ENCODE measurements around the gene RNU1-3. TPM values are rescaled to one million over a fixed set of nuclear protein-coding genes. Genes with fewer than 3 reads are reported as not detected.
"Not testable (repeated sequence)": the region's sequence is repeated elsewhere in the genome, so short reads cannot be mapped to it uniquely, and the experiment has no call there.

Gene RNU1-3
- total RNA-seq, 5 donors from 2014 or later (not counting 1 experiment from before 2014, with no cell fraction given): 2,148 to 4,743 (median 3,650) TPM

DNA sequence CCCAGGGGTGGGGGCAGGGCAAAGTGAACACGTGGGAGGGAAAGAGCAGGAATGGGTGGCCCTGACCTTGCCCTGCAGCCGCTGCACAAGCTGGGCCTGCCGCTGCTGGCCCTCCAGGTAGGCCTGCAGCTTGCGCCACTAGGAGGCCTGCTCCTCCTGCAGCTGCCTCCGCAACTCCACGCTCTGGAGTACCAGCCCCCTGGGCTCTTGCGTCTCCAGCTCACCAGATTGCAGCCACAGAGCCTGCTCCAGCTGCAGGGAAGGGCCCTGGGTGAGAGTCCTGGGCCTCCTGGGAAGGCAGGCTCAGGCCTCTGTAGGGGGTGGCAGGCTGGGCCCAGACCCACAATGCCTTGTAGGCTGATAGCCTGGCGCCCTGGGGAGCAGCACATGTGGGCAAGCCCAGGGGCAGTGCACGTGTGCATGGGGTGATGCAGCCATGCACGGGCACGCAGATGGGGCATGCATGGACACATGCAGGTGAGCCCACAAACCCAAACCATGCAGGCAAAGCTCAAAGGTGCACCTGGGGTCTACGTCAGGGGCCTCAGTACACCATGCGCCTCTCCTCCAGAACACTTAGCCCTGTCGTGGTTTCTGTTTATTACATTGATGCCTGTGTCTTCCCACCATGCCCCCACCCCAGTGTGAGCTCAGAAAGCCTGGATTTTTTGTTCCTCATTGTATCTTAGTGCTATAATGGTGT, 9.6 kb downstream of the RNU1-3 start:
- H3K4me1 Mint-ChIP-seq; H3K9me3 Mint-ChIP-seq; H3K27me3 ChIP-seq (replicated peaks in 1 of 2; ENCODE audit: control insufficient read depth in 2 of 2, extremely low read depth in 1 of 2, insufficient read depth in 2 of 2, low read length in 1 of 2); H3K4me3 Mint-ChIP-seq; H3K4me3 ChIP-seq (ENCODE audit: control insufficient read depth in 1 of 2, extremely low read depth in 1 of 2, low read length in 1 of 2); ATAC-seq (replicated peaks in 1 of 4); H3K27ac Mint-ChIP-seq; H3K4me1 ChIP-seq (ENCODE audit: control insufficient read depth in 1 of 2, extremely low read depth in 1 of 2, insufficient read depth in 2 of 2, low read length in 2 of 2); H3K27me3 Mint-ChIP-seq; H3K36me3 ChIP-seq (ENCODE audit: control insufficient read depth in 2 of 2, extremely low read depth in 1 of 2, insufficient read depth in 1 of 2, low read length in 1 of 2); DNase-seq; H3K9me3 ChIP-seq; POLR2A ChIA-PET; H3K36me3 Mint-ChIP-seq; H3K27ac ChIP-seq (ENCODE audit: low read length); CTCF ChIA-PET: not testable (repeated sequence)
- WGBS (ENCODE audit: insufficient coverage): no CpG with 5 or more reads among the region's 14 CpGs

DNA sequence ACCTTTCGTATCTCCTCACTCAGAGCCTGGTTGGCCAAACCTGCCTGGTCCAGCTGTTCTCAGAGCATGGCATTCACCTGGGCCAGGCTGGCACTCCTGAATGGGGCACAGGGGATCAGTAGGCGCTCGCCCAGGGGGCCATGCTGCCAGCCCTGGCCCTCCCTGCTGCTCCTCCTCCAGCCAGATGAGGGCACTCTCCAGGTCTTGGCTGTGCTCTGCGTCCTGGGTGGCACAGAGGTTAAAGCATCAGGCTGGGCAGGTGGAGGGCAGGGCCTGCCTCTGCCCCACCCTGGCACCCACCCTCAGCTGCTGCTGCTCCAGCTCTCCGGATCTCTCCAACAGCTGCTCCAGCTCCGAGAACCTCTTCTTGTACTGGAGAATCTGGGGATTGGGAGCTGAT, 10.2 kb downstream of the RNU1-3 start:
- H3K36me3 ChIP-seq (ENCODE audit: control insufficient read depth in 2 of 2, extremely low read depth in 1 of 2, insufficient read depth in 1 of 2, low read length in 1 of 2); H3K9me3 Mint-ChIP-seq; H3K4me3 Mint-ChIP-seq; H3K4me3 ChIP-seq (ENCODE audit: control insufficient read depth in 1 of 2, extremely low read depth in 1 of 2, low read length in 1 of 2); H3K27ac ChIP-seq (ENCODE audit: low read length); H3K4me1 ChIP-seq (ENCODE audit: control insufficient read depth in 1 of 2, extremely low read depth in 1 of 2, insufficient read depth in 2 of 2, low read length in 2 of 2); H3K27ac Mint-ChIP-seq; H3K4me1 Mint-ChIP-seq; POLR2A ChIA-PET; DNase-seq; H3K36me3 Mint-ChIP-seq; H3K9me3 ChIP-seq; H3K27me3 ChIP-seq (replicated peaks in 1 of 2; ENCODE audit: control insufficient read depth in 2 of 2, extremely low read depth in 1 of 2, insufficient read depth in 2 of 2, low read length in 1 of 2); CTCF ChIA-PET; H3K27me3 Mint-ChIP-seq: not testable (repeated sequence)
- no CpG with 5 or more reads among the region's 6 CpGs for WGBS (ENCODE audit: insufficient coverage)
- peak in 2 of 4 experiments; percentile 68 to 72 for ATAC-seq (replicated peaks in 1 of 4)

DNA sequence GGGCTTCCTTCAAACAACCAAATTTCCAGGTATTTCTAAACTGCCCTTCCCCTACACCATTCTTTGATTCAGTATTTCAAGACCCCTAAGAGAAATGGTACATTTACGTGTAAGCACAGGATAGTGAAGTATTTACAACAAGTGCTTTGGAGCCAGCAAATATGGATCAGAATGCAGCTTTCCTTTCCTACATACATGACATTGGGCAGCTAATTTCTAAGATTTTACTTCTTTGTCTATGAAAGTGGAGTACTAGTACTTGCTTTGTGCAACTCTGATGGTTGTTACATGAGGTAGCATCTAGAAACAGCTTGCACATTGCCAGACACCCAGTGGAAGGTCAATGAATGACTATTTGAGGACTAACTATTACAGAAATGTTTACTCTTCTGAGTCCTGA, 15.2 kb downstream of the RNU1-3 start:
- H3K27me3 Mint-ChIP-seq; POLR2A ChIA-PET; H3K4me3 Mint-ChIP-seq; DNase-seq; H3K4me1 Mint-ChIP-seq; H3K36me3 ChIP-seq (ENCODE audit: control insufficient read depth in 2 of 2, extremely low read depth in 1 of 2, insufficient read depth in 1 of 2, low read length in 1 of 2); H3K9me3 ChIP-seq; ATAC-seq (replicated peaks in 1 of 4); H3K9me3 Mint-ChIP-seq; H3K27ac Mint-ChIP-seq; H3K4me3 ChIP-seq (ENCODE audit: control insufficient read depth in 1 of 2, extremely low read depth in 1 of 2, low read length in 1 of 2); H3K36me3 Mint-ChIP-seq; H3K27ac ChIP-seq (ENCODE audit: low read length); CTCF ChIA-PET: not testable (repeated sequence)
- no CpG with 5 or more reads among the region's 1 CpG for WGBS (ENCODE audit: insufficient coverage)
- Histone ChIP-seq H3K27me3 (replicated peaks in 1 of 2; ENCODE audit: control insufficient read depth in 2 of 2, extremely low read depth in 1 of 2, insufficient read depth in 2 of 2, low read length in 1 of 2) (peaks cover 3 to 14% of the 10 kb centered on the region in 2 experiments), H3K4me1 (ENCODE audit: control insufficient read depth in 1 of 2, extremely low read depth in 1 of 2, insufficient read depth in 2 of 2, low read length in 2 of 2) (peaks cover 0 to 12% of the 10 kb centered on the region in 2 experiments)

DNA sequence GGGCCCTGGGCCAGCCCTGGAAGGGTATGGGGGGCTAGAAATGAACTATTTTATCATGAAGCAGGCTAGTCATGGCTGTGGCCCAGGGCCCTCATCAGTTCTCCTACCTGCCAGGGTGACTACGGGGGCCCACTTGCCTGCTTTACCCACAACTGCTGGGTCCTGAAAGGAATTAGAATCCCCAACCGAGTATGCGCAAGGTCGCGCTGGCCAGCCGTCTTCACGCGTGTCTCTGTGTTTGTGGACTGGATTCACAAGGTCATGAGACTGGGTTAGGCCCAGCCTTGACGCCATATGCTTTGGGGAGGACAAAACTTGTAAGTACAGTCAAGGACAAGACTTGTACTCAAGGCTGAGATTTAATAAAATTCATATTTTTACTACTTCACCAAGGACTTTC, 16.8 kb downstream of the RNU1-3 start:
- no CpG with 5 or more reads among the region's 9 CpGs for WGBS (ENCODE audit: insufficient coverage)
- POLR2A ChIA-PET; H3K27ac Mint-ChIP-seq; H3K36me3 ChIP-seq (ENCODE audit: control insufficient read depth in 2 of 2, extremely low read depth in 1 of 2, insufficient read depth in 1 of 2, low read length in 1 of 2); H3K9me3 Mint-ChIP-seq; H3K4me3 ChIP-seq (ENCODE audit: control insufficient read depth in 1 of 2, extremely low read depth in 1 of 2, low read length in 1 of 2); H3K9me3 ChIP-seq; H3K4me3 Mint-ChIP-seq; H3K27ac ChIP-seq (ENCODE audit: low read length); CTCF ChIA-PET; ATAC-seq (replicated peaks in 1 of 4); H3K36me3 Mint-ChIP-seq; H3K4me1 Mint-ChIP-seq; H3K27me3 Mint-ChIP-seq: not testable (repeated sequence)
- Histone ChIP-seq H3K27me3 (replicated peaks in 1 of 2; ENCODE audit: control insufficient read depth in 2 of 2, extremely low read depth in 1 of 2, insufficient read depth in 2 of 2, low read length in 1 of 2) (peaks cover 3 to 14% of the 10 kb centered on the region in 2 experiments), H3K4me1 (ENCODE audit: control insufficient read depth in 1 of 2, extremely low read depth in 1 of 2, insufficient read depth in 2 of 2, low read length in 2 of 2) (peaks cover 2 to 26% of the 10 kb centered on the region in 2 experiments)
- peak in 3 of 35 experiments; percentile 2 to 17 (median 3) for DNase-seq

DNA sequence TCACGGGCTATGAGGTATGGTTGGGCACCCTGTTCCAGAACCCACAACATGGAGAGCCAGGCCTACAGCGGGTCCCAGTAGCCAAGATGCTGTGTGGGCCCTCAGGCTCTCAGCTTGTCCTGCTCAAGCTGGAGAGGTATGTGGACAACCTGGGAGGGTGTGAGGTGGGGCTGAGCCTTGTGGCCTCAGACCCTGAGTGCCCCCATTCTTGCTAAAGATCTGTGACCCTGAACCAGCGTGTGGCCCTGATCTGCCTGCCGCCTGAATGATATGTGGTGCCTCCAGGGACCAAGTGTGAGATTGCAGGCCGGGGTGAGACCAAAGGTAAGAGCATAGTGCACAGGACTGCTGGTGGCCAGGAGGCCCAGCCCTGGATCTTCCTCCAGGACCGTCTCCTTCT, 17.4 kb downstream of the RNU1-3 start:
- CTCF ChIA-PET; H3K27me3 Mint-ChIP-seq; H3K36me3 Mint-ChIP-seq; H3K27ac Mint-ChIP-seq; POLR2A ChIA-PET; ATAC-seq (replicated peaks in 1 of 4); H3K9me3 Mint-ChIP-seq; H3K9me3 ChIP-seq; H3K4me3 ChIP-seq (ENCODE audit: control insufficient read depth in 1 of 2, extremely low read depth in 1 of 2, low read length in 1 of 2); H3K27ac ChIP-seq (ENCODE audit: low read length); H3K4me3 Mint-ChIP-seq; H3K4me1 Mint-ChIP-seq; H3K36me3 ChIP-seq (ENCODE audit: control insufficient read depth in 2 of 2, extremely low read depth in 1 of 2, insufficient read depth in 1 of 2, low read length in 1 of 2): not testable (repeated sequence)
- peaks cover 2 to 30% of the 10 kb centered on the region in 2 experiments for H3K4me1 ChIP-seq (ENCODE audit: control insufficient read depth in 1 of 2, extremely low read depth in 1 of 2, insufficient read depth in 2 of 2, low read length in 2 of 2)
- WGBS (ENCODE audit: insufficient coverage): 83% methylated on average over 2 of the region's 6 CpGs
- peak in 8 of 35 experiments; percentile 0 to 19 (median 1) for DNase-seq
- peaks cover 3 to 14% of the 10 kb centered on the region in 2 experiments for H3K27me3 ChIP-seq (replicated peaks in 1 of 2; ENCODE audit: control insufficient read depth in 2 of 2, extremely low read depth in 1 of 2, insufficient read depth in 2 of 2, low read length in 1 of 2)

DNA sequence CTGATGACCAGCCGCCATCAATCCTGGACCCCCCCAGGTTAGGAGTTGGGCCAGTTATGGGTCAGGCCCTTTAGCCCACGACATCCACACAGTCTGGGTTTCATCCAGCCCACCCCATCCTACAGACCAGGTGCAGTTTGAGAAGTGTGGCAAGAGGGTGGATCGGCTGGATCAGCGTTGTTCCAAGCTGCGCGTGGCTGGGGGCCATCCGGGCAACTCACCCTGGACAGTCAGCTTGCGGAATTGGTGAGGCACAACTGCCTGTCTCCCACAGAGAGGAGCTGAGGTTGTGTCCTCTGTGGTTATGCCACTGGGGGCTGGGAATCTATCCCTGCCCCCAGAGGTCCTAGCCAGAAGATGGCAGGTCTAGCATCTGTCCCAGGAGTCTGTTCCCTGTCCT, 18.0 kb downstream of the RNU1-3 start:
- not testable (repeated sequence) for H3K36me3 Mint-ChIP-seq, H3K4me3 Mint-ChIP-seq

DNA sequence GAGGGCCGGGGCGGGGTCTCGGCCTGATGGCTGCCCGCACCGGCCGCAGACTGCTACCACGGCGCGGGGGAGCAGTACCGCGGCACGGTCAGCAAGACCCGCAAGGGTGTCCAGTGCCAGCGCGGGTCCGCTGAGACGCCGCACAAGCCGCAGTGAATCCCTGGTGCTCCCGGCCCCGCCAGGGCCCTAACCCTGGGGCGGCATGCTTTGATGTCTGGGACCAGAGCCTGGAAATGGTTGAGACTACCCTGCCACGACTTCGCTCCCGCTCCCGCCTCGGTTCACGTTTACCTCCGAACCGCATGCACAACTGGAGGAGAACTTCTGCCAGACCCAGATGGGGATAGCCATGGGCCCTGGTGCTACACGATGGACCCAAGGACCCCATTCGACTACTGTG, 18.5 kb downstream of the RNU1-3 start:
- peaks cover 8 to 41% of the 10 kb centered on the region in 2 experiments for H3K4me1 ChIP-seq (ENCODE audit: control insufficient read depth in 1 of 2, extremely low read depth in 1 of 2, insufficient read depth in 2 of 2, low read length in 2 of 2)
- DNase-seq; H3K9me3 ChIP-seq; H3K27ac Mint-ChIP-seq; H3K9me3 Mint-ChIP-seq; H3K4me3 ChIP-seq (ENCODE audit: control insufficient read depth in 1 of 2, extremely low read depth in 1 of 2, low read length in 1 of 2); H3K36me3 ChIP-seq (ENCODE audit: control insufficient read depth in 2 of 2, extremely low read depth in 1 of 2, insufficient read depth in 1 of 2, low read length in 1 of 2); H3K36me3 Mint-ChIP-seq; POLR2A ChIA-PET; ATAC-seq (replicated peaks in 1 of 4); CTCF ChIA-PET; H3K27ac ChIP-seq (ENCODE audit: low read length); H3K27me3 Mint-ChIP-seq; H3K4me1 Mint-ChIP-seq: not testable (repeated sequence)
- 43% methylated on average over 15 of the region's 32 CpGs for WGBS (ENCODE audit: insufficient coverage)
- H3K4me3 Mint-ChIP-seq: peak overlapping the region in 1 of 3 donors; percentile 28
- peaks cover 3 to 14% of the 10 kb centered on the region in 2 experiments for H3K27me3 ChIP-seq (replicated peaks in 1 of 2; ENCODE audit: control insufficient read depth in 2 of 2, extremely low read depth in 1 of 2, insufficient read depth in 2 of 2, low read length in 1 of 2)

More for the DNA sequence above, 18.0 kb downstream of the RNU1-3 start:
- CTCF ChIA-PET; H3K27ac Mint-ChIP-seq; H3K9me3 ChIP-seq; POLR2A ChIA-PET; ATAC-seq (replicated peaks in 1 of 4); DNase-seq; H3K4me1 Mint-ChIP-seq; H3K27ac ChIP-seq (ENCODE audit: low read length); H3K9me3 Mint-ChIP-seq; H3K27me3 Mint-ChIP-seq; H3K4me3 ChIP-seq (ENCODE audit: control insufficient read depth in 1 of 2, extremely low read depth in 1 of 2, low read length in 1 of 2); H3K36me3 ChIP-seq (ENCODE audit: control insufficient read depth in 2 of 2, extremely low read depth in 1 of 2, insufficient read depth in 1 of 2, low read length in 1 of 2): not testable (repeated sequence)
- H3K4me1 ChIP-seq (ENCODE audit: control insufficient read depth in 1 of 2, extremely low read depth in 1 of 2, insufficient read depth in 2 of 2, low read length in 2 of 2): peaks cover 5 to 36% of the 10 kb centered on the region in 2 experiments
- H3K27me3 ChIP-seq (replicated peaks in 1 of 2; ENCODE audit: control insufficient read depth in 2 of 2, extremely low read depth in 1 of 2, insufficient read depth in 2 of 2, low read length in 1 of 2): peaks cover 3 to 14% of the 10 kb centered on the region in 2 experiments
- no CpG with 5 or more reads among the region's 8 CpGs for WGBS (ENCODE audit: insufficient coverage)

All from T-cell (primary cell).